NCI-H1105 (cell line): Measurements from ENCODE around the gene NDOR1.

Source experiments
- DNase-seq: peaks from one replicate; lab custom pipeline; 2025; lab: John Stamatoyannopoulos, UW

Gene NDOR1

GRCh38 chr9:137205126-137206069 lies at the start of gene NDOR1, which contains the start of gene TMEM203:
Gene NDOR1, plus strand, starts transcription at chr9:137205700. Its CDS starts 78 bp downstream, at chr9:137205778.
Gene TMEM203, minus strand, starts transcription at chr9:137205648. Its CDS starts 234 bp downstream, at chr9:137205414.
- DNase-seq = peak; percentile 69

- DNase-seq = no peak
Observed at GRCh38 chr9:137156567-137157375, 48.7 kb upstream of the NDOR1 start.

GRCh38 chr9:137157618-137158415 lies 47.7 kb upstream of the NDOR1 start:
- no peak for DNase-seq

GRCh38 chr9:137158625-137159024 lies 46.9 kb upstream of the NDOR1 start:
- DNase-seq = no peak

- DNase-seq = no peak
Observed at GRCh38 chr9:137159105-137160053, 46.1 kb upstream of the NDOR1 start.

- DNase-seq = no peak
Observed at GRCh38 chr9:137160054-137160425, 45.5 kb upstream of the NDOR1 start.

- peak; percentile 85 for DNase-seq
Observed at GRCh38 chr9:137160716-137161557, 44.6 kb upstream of the NDOR1 start.

- DNase-seq = peak; percentile 85
Observed at GRCh38 chr9:137161558-137162486, 43.7 kb upstream of the NDOR1 start.

GRCh38 chr9:137162505-137163364 lies 42.8 kb upstream of the NDOR1 start:
- no peak for DNase-seq

GRCh38 chr9:137163365-137163715 lies 42.2 kb upstream of the NDOR1 start:
- DNase-seq = no peak

GRCh38 chr9:137163805-137164204 lies 41.7 kb upstream of the NDOR1 start:
- no peak for DNase-seq

GRCh38 chr9:137164370-137165249 lies 40.9 kb upstream of the NDOR1 start:
- DNase-seq = no peak

GRCh38 chr9:137165250-137165836 lies 40.2 kb upstream of the NDOR1 start:
- no peak for DNase-seq

- no peak for DNase-seq
Observed at GRCh38 chr9:137166380-137167229, 38.9 kb upstream of the NDOR1 start.

- DNase-seq = no peak
Observed at GRCh38 chr9:137167277-137167746, 38.2 kb upstream of the NDOR1 start.
